SJCRH30 (cell line): ENCODE data around the gene CPEB3. TPM values are rescaled to one million over a fixed set of nuclear protein-coding genes. Genes with fewer than 3 reads are reported as not detected.

Experiments
- DNase-seq, 2 experiments: peaks; one replicate each; pipeline ENCODE4 v3.0.0-alpha.2; 2015 to 2020
- H3K27ac ChIP-seq: fragments of 250-450 bp; sonication (Bioruptor Pico); 2 replicates; pipeline ENCODE4 v1.5.1; 2020; ENCODE audit warnings: mild to moderate bottlenecking, moderate library complexity
- H3K27me3 ChIP-seq: fragments of 250-450 bp; sonication (Bioruptor Pico); 2 replicates; pipeline ENCODE4 v1.5.1; 2020; ENCODE audit warnings: mild to moderate bottlenecking, moderate library complexity
- H3K36me3 ChIP-seq: fragments of 250-450 bp; sonication (Bioruptor Pico); 2 replicates; pipeline ENCODE4 v1.5.1; 2020; ENCODE audit warnings: mild to moderate bottlenecking, moderate library complexity
- H3K4me1 ChIP-seq: fragments of 250-450 bp; sonication (Bioruptor Pico); 2 replicates; pipeline ENCODE4 v1.5.1; 2020; ENCODE audit warnings: mild to moderate bottlenecking, moderate library complexity
- H3K4me3 ChIP-seq: fragments of 250-450 bp; sonication (Bioruptor Pico); 2 replicates; pipeline ENCODE4 v1.5.1; 2020; ENCODE audit warnings: mild to moderate bottlenecking, moderate library complexity
- H3K9me3 ChIP-seq: fragments of 250-450 bp; sonication (Bioruptor Pico); replicated peaks from 2 replicates; pipeline ENCODE4 v1.5.1; 2020; ENCODE audit warnings: mild to moderate bottlenecking, moderate library complexity
- total RNA-seq: library from RNA; depleted of rRNA; stranded (reverse); fragments of >200 nt; shearing (Covaris generic); gene quantifications from 2 replicates; pipeline ENCODE4 v1.2.3, GENCODE V29; 2014

The CPEB3 gene
- total RNA-seq, 1 experiment from 2014 or later, result 1.8 TPM

DNA sequence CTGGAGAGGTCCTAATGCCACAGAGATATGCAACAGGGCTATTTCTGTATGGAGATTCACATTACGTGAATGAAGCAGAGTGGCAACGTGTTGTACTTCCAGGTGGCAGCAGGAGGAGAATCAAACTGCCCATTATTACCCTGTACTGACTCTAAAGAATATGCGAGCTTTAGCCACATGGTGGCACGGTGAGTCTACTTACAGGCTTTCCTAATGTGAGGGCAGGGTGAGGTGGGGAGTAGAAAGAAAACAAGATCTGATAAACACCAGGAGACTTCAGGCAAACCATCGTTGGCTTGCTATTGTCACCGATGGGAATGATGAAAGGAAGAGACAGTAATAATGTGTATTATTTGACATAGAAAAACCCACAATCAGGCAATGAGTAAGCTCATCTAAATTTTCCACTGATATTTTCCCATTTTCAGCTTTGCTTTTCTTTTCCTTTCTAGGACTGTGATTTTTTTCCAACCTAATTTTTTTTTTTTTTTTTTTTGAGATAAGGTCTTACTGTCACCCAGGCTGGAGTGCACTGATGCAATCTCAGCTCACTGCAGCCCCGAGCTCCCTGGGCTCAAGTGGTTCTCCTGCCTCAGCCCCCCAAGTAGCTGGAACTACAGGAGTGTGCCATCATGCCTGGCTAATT lies 203.0 kb downstream of the CPEB3 start:
- no peaks in the 10 kb centered on the region for H3K36me3 ChIP-seq
- H3K27me3 ChIP-seq, result no peaks in the 10 kb centered on the region
- H3K4me1 ChIP-seq, result no peaks in the 10 kb centered on the region
- H3K9me3 ChIP-seq, result no peaks in the 10 kb centered on the region
- no peak overlapping the region for H3K4me3 ChIP-seq
- peak; percentile 71 to 85 for DNase-seq
- H3K27ac ChIP-seq, result no peak overlapping the region

DNA sequence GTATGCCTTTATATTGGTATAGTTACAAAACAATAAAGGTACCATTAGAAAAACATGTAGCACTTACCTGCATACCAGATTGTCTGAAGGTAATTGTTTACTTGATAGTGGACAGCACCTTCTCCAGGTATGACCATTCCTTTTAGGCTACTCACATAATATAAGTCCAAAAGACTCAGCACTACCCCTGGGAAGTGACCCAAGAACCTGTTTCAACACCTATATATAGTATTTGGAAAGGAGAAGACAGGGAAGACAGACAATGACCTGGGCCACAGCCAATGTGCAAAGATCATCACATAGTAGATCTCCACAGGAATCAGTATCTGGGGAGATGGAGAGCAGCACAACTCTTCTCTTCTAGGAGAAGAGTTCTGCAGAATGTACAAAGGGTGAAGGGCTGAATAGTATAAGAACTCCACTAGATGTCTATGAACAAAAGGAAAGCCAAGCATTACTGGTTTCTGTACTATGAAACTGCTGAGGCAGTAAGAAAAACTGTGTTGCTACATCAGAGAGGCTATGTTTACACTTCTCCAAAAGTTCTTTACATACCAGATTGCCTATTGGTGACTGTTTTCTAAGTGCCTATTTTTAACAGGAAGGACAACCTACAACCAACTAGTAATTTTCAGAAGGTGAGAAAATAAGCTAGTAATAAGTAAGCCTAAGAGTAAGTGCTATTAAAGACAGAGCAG lies 208.1 kb downstream of the CPEB3 start:
- Histone ChIP-seq H3K4me3 (no peak overlapping the region), H3K36me3 (no peaks in the 10 kb centered on the region), H3K27ac (no peak overlapping the region), H3K4me1 (no peaks in the 10 kb centered on the region), H3K9me3 (no peaks in the 10 kb centered on the region), H3K27me3 (no peaks in the 10 kb centered on the region)
- DNase-seq, result no peak

DNA sequence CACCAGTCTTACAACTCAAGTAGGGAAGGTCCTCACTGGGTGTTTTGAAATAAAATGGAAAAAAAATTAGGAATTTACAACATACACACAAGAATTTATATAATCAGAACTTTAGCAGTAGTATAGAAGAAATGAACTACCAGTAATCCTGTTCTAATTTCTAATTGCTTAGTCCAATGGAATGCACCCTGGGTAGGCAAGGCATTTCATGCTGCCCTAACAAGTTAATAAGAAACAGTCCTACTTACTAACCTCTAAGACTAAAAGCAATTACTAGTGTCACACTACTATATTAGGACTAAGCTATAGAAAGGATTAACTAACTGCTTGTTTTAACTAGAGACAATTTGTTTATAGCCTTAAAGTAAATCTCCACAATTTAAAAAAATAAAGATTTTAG lies 209.2 kb downstream of the CPEB3 start:
- H3K4me3 ChIP-seq, result no peak overlapping the region

DNA sequence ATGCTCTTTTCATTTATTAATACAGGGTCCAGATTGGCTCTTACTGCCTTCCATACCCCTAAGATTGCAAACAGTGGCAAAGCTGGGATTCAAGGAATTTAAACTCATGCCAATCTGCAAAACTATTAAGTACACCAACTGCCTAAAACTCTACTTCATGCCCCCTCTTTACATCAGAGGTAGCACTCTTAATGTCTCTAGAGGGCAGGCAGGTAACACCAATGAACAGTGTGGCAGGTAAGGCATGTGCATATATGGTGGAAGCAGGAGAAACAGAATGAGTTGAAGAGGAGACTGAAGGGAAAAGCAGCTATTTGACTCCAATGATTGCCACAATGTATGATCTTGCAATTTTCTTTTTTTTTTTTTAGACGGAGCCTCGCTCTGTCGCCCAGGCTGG lies 210.6 kb downstream of the CPEB3 start:
- no peak overlapping the region for H3K27ac ChIP-seq
- DNase-seq, result no peak
- no peaks in the 10 kb centered on the region for H3K36me3 ChIP-seq
- no peaks in the 10 kb centered on the region for H3K27me3 ChIP-seq
- H3K4me1 ChIP-seq, result no peaks in the 10 kb centered on the region
- no peaks in the 10 kb centered on the region for H3K9me3 ChIP-seq
- H3K4me3 ChIP-seq, result no peak overlapping the region

More for the DNA sequence above, 209.2 kb downstream of the CPEB3 start:
- no peaks in the 10 kb centered on the region for H3K36me3 ChIP-seq
- DNase-seq, result no peak
- no peaks in the 10 kb centered on the region for H3K4me1 ChIP-seq
- H3K9me3 ChIP-seq, result no peaks in the 10 kb centered on the region
- no peak overlapping the region for H3K27ac ChIP-seq
- H3K27me3 ChIP-seq, result no peaks in the 10 kb centered on the region

DNA sequence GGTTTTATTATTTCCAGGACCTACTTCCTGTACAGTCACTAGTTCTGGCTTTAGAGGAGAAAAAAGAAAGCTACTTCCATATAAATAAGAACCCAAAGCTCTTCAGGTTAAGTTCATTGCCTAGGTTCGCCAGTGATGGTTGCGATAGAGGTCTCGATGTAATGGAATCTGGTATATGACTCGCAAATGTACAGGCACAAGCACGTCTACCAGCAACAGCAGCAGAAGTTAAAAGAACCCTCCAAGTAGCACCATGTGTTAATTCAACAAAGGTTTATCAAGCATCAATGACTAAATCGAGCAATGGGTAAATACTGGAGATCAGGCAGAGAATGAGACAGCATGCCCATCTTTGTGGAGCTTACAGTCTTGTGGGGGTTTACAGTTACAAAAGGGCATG lies 211.9 kb downstream of the CPEB3 start:
- no peaks in the 10 kb centered on the region for H3K36me3 ChIP-seq
- no peak for DNase-seq
- H3K4me1 ChIP-seq, result no peaks in the 10 kb centered on the region

DNA sequence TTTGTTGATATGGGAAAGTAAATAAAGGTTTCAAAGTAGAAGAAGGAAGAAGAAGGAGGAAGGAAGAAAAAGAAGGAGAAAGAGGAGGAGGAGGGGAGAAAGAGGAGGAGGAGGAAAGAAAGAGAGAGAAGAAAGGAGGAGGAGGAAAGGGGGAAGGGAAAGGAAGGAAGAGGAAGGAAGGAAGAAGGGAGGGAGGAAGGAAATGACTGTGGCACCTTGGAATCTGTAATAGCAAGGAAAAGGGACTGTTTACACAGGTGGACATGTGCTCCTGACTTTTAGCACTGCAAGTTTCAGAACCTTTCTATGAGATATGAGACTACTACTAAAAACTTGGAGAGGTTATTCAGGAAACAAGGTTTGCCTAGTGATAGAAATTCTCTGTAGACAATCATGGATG lies 214.2 kb downstream of the CPEB3 start:
- no peaks in the 10 kb centered on the region for H3K9me3 ChIP-seq
- DNase-seq, result no peak
- no peaks in the 10 kb centered on the region for H3K27me3 ChIP-seq
- no peak overlapping the region for H3K4me3 ChIP-seq
- H3K4me1 ChIP-seq, result no peaks in the 10 kb centered on the region
- H3K36me3 ChIP-seq, result no peaks in the 10 kb centered on the region
- no peak overlapping the region for H3K27ac ChIP-seq

More for the DNA sequence above, 211.9 kb downstream of the CPEB3 start:
- Histone ChIP-seq H3K27ac (no peak overlapping the region), H3K4me3 (no peak overlapping the region), H3K27me3 (no peaks in the 10 kb centered on the region), H3K9me3 (no peaks in the 10 kb centered on the region)

DNA sequence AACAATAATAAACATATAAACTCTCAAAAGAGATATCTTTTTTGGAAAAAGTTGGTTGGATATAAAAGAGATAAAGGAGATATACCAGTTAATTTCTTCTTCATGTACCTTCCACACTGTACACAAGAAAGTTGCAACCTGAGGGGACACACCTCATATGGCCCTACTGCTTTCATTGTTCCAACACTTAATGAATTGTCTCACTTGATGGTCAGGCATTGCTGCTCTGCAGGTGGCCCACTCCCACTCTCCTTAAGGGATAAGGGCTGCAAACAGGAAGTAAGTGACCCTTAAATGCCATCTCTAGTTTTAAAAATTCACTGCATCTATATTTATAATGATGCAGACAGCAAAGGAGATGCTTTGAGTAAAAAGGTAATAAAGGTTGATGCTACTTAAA lies 215.0 kb downstream of the CPEB3 start:
- no peaks in the 10 kb centered on the region for H3K4me1 ChIP-seq
- H3K4me3 ChIP-seq, result no peak overlapping the region
- no peaks in the 10 kb centered on the region for H3K27me3 ChIP-seq
- no peaks in the 10 kb centered on the region for H3K9me3 ChIP-seq
- no peak overlapping the region for H3K27ac ChIP-seq
- no peak for DNase-seq
- H3K36me3 ChIP-seq, result no peaks in the 10 kb centered on the region

DNA sequence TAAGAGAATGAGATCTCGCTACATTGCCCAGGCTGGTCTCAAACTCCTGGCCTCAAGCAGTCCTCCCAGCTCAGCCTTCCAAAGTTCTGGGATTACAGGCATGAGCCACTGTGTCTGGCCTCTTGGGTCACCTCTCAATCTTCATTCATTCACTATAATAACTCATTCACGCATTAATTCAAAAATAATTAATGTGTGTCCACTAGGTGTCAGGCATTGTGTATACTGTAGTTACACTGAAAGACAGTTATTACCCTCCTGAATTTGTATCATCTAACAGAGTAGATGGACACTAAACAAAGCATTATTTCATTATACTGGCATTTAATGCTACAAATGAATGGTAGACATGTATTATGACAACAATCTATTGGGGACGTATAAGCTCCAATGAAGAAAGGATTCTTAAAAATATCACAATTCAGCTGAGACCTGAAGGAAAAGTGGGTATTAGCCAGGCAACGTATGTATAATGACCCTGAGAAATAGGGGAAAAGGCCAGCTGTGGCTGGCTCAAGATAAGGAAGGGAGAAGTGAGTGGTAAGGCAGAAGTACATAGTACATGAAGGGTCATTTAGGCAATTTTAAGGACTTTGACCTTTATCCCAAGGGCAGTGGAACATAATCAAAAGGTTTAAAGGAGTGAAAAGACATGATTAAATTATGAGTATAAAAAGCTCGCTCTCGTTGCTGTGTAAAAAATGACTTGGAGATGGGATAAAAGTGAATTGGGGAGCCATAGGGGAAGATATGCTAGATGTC lies 216.6 kb downstream of the CPEB3 start:
- no peaks in the 10 kb centered on the region for H3K9me3 ChIP-seq
- no peak for DNase-seq
- no peak overlapping the region for H3K27ac ChIP-seq
- no peaks in the 10 kb centered on the region for H3K27me3 ChIP-seq
- H3K4me1 ChIP-seq, result no peaks in the 10 kb centered on the region
- no peaks in the 10 kb centered on the region for H3K36me3 ChIP-seq
- H3K4me3 ChIP-seq, result no peak overlapping the region

DNA sequence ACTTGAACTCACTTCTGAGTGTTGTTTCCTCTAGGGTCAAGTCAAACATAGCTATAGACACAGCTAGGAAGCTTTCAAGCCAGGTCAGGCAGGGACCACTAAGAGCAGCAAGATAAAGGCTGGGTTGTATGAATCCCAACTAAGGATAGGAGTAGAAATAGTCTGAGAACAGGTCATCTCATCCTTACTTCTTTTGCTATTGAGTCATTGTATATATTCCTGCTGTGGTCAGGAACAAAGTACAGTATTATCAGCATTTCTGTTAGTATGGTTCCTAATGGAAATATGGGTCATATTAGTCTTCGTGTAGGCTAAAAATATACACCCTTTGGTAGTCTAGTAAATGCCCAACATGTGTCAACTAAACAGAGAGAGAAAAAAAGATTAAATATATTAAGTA lies 222.0 kb downstream of the CPEB3 start:
- Histone ChIP-seq H3K4me1 (no peaks in the 10 kb centered on the region), H3K9me3 (no peaks in the 10 kb centered on the region), H3K36me3 (no peaks in the 10 kb centered on the region), H3K27me3 (no peaks in the 10 kb centered on the region), H3K4me3 (no peak overlapping the region), H3K27ac (no peak overlapping the region)
- DNase-seq, result no peak

DNA sequence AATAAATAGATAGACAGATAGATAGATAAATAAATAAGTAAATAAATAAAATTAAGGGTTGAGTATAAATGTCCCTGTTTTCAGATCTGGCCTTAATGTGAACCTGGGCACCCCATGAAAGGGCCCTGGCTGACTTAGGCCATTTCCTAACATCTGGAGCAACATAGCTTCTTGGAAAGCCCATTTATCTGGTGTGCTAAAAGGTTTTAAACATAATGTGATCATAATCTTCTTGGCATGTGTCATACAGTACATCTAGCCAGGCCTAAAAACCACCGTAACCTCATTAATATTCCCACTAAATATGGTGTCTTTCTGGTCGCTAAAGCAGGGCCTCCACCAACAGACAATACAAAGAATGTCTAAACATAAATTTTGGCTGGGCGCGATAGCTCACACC lies 224.5 kb downstream of the CPEB3 start:
- H3K4me1 ChIP-seq, result no peaks in the 10 kb centered on the region
- no peaks in the 10 kb centered on the region for H3K9me3 ChIP-seq
- no peak overlapping the region for H3K4me3 ChIP-seq
- DNase-seq, result no peak
- H3K36me3 ChIP-seq, result no peaks in the 10 kb centered on the region
- H3K27ac ChIP-seq, result no peak overlapping the region
- no peaks in the 10 kb centered on the region for H3K27me3 ChIP-seq

DNA sequence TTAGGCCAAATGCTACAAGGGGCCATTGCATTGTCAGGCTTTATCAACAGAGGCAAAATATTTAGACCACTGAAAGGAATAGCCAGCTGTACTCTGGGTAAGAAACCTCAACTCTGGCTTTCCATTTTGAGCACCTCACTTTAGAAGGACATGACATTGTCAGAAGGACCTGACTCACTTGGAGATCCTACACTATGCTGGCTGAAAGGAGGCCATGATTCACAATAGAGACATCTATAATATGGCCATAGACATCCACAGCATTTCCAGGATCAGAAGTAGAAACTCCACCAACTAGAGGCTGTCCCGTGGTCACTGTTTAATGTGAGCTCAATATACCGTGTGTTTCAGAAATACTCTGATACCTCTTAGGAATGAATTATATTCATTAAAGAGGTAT lies 226.4 kb downstream of the CPEB3 start:
- no peak for DNase-seq
- Histone ChIP-seq H3K27me3 (no peaks in the 10 kb centered on the region), H3K4me1 (no peaks in the 10 kb centered on the region), H3K36me3 (no peaks in the 10 kb centered on the region), H3K4me3 (no peak overlapping the region), H3K9me3 (no peaks in the 10 kb centered on the region), H3K27ac (no peak overlapping the region)

DNA sequence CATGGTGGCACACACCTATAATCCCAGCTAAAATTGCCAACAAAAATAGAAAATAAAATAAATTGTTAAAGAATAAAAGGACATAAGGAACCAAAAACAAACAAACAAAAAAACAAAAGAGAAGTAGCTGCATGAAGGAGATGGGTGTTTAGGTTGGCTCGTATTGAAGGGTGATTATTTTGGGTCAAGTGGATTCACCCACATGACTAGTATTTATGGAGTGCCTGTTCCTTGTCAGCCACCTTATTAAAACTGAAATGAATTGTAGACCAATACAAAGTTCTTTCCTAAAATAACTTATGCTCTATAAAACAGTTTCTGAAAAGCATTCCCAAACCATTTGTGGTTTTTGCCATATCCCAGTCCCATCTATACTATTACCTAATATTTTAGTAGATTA lies 228.6 kb downstream of the CPEB3 start:
- Histone ChIP-seq H3K36me3 (no peaks in the 10 kb centered on the region), H3K27me3 (no peaks in the 10 kb centered on the region), H3K4me1 (no peaks in the 10 kb centered on the region), H3K9me3 (no peaks in the 10 kb centered on the region), H3K27ac (no peak overlapping the region), H3K4me3 (no peak overlapping the region)
- DNase-seq, result no peak

DNA sequence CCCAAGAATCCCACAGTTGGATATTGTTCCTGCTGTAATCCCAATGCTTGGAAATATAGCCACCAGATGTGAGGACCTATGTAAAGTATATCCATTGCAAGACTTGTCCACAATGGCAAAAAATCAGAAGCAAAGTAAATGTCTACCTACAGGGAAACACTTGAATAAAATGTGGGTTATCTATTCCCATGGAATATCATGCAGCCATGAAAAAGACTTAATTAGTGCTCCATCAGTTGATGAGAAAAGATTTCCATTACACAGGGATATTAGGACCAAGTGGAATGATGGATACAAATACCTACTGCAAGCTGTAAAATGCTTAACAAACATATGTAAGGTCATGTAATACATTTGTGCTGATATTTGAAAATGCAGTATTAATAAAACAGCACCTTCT lies 236.1 kb downstream of the CPEB3 start:
- H3K4me3 ChIP-seq, result no peak overlapping the region
- H3K27ac ChIP-seq, result no peak overlapping the region
- no peak for DNase-seq
- no peaks in the 10 kb centered on the region for H3K36me3 ChIP-seq
- H3K9me3 ChIP-seq, result no peaks in the 10 kb centered on the region
- H3K4me1 ChIP-seq, result 0 out of 2 replicates have a peak, but pooled peaks cover under 1% of the 10 kb centered on the region
- H3K27me3 ChIP-seq, result no peaks in the 10 kb centered on the region

DNA sequence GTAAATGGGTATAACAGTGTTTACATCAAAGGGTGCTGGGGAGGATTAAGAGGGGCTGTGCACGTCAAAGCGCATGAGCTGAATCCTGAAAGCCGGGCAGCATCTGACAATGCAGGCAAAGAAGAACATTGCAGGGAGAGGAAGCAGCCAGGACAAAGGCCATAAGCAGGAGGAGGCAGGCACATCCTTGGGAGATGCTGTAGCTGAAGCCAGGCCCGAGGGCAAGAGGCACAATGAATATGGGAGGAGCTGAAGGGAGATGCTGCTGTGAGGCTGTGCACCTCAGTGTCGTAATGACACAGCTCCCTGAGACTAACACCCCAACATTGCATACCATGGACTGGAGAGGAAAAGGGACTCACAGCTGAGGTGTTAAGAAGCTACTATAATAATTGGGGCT lies 238.1 kb downstream of the CPEB3 start:
- no peak overlapping the region for H3K4me3 ChIP-seq
- no peaks in the 10 kb centered on the region for H3K27me3 ChIP-seq
- DNase-seq, result no peak
- H3K4me1 ChIP-seq, result peaks cover 16% of the 10 kb centered on the region
- no peaks in the 10 kb centered on the region for H3K36me3 ChIP-seq
- H3K9me3 ChIP-seq, result no peaks in the 10 kb centered on the region
- H3K27ac ChIP-seq, result no peak overlapping the region

DNA sequence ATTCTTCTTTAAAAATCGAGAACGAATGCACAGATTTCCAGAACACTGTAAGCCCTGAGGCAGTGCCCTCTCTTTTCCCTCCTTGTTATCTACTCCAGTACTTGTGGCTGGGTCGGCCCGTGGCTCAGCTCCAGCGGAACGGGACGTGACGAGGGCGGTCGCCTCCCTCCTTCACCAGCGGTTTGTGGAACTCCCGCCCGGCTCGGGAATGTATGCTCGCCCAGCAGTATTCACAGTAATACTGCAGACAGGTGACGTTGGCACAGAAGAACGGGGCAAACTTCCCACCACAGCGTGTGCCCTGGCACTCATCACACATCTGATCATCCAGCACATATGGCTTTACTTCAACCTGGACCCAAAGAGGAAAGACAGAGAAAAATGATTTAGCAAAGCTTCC lies 238.8 kb downstream of the CPEB3 start:
- H3K9me3 ChIP-seq, result no peaks in the 10 kb centered on the region
- no peak overlapping the region for H3K27ac ChIP-seq
- DNase-seq, result no peak
- no peaks in the 10 kb centered on the region for H3K27me3 ChIP-seq
- H3K4me1 ChIP-seq, result peaks cover 21% of the 10 kb centered on the region
- no peaks in the 10 kb centered on the region for H3K36me3 ChIP-seq
- no peak overlapping the region for H3K4me3 ChIP-seq
